Activated CD8-positive, alpha-beta memory T cell treated with anti-CD3 and anti-CD28 coated beads, Interleukin-2, amount 50 U/mL, for 1 hour (primary cell): ENCODE data around the gene MAP3K4.

Experiments used
- DNase-seq: peaks from one replicate; pipeline ENCODE4 v3.0.0-alpha.2; 2020; ENCODE audit errors: extremely low read depth

The MAP3K4 gene

DNA sequence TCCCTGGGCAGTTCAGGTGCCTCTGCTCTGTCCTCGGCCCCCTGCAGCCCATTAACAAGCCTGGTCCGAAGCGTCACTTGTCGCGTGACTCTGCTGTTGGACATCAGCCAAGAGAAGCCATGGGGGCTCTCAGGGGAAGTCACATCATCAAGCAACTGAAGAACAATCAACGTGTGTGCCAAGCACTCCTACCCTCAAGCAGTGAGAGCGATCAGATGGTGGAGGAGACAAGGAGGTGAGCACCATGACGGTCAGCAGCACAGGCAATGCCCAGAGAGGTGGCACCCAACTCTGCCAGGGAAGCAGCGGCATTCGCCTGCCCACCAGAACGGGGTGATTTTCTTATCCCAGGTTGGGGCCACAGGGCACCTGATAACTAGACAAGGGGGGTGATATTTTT is 149.6 kb downstream of the MAP3K4 start:
- DNase-seq: no peak

DNA sequence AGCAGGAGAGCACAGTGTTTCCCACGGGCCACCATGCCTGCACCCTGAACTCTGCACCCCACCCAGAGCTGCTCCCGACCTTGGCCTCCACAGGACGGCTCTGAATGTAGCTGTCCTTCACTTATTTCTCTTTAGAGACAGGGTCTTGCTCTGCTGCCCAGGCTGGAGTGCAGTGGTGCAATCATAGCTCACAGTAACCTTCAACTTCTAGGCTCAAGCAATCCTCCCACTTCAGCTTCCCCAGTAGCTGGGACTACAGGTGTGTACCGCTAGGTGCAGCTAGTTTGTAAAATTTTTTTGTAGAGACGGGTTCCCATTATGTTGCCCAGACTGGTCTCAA is 151.4 kb downstream of the MAP3K4 start:
- no peak for DNase-seq

DNA sequence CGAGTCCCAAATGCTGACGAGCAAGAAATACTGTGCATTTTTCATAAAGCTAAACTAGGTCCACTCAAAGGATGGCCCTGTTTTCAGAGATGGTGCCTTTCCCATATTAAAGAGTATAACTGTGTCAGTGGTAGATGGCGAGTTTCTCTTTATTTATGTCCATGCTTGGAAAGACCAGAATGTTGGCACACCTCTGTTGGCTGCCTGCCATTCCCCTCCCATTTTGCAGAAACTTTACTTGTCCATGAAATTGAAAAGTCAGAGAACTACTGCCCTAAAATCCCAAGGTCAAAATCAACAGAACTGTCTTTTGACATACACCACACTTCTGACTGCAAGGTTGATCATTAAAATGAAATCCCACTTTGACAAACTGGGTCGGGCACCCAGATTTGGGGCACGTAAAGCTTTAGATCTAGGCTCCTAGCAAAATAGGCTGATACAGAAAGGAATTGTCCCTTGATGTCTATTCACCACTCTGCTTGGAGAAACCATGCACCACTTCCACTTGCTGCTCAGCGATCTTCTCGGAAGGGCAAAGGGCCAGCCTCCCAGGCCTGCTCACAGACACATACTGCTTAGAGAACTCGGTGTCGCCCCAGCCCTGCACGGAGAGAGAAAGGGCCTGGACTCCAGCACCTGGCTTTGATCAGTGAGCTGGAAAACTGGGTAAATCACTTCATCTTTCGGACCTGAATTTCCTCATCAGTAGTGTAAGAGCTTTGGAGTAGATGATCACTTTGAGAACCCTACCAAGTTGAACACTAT is 152.3 kb downstream of the MAP3K4 start:
- DNase-seq: no peak

DNA sequence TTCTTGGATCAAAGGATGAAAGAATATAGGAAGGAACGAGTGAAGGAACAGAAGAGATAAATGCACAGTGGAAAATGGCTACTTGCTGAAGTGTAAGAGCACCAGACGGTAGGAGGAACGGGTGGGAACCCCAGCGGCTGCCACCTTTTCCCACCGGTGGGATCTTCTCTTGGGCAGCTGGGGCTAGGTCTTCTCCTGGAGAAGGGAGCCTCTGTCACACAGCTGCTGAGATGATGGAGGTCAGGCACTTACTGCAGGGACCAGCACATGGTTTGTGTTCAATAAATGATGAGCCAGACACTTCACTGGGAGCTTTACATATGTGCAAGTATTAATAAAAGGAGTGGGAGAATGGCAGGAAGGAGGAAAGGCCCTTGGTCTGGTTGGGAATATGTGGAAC is 158.6 kb downstream of the MAP3K4 start:
- DNase-seq: no peak

DNA sequence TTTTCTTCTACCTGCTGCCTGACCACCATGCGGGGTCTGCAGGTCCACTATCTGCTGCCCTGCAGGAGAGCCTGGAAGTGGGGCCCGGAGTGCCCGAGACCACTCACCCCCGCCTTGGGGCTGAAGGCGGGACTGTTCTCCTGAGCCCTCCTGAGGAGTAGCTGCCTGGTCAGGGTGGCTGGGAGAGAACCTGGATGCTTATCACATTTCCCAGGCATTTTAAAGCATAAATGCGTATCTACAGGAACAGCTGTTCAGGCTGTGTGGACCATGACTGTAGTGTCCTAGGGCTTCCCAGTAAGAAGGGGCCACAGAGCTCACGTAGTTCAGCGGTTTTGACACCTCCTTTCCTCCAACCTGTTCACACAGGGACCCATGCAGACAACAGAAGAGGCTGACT is 159.0 kb downstream of the MAP3K4 start:
- DNase-seq: no peak

DNA sequence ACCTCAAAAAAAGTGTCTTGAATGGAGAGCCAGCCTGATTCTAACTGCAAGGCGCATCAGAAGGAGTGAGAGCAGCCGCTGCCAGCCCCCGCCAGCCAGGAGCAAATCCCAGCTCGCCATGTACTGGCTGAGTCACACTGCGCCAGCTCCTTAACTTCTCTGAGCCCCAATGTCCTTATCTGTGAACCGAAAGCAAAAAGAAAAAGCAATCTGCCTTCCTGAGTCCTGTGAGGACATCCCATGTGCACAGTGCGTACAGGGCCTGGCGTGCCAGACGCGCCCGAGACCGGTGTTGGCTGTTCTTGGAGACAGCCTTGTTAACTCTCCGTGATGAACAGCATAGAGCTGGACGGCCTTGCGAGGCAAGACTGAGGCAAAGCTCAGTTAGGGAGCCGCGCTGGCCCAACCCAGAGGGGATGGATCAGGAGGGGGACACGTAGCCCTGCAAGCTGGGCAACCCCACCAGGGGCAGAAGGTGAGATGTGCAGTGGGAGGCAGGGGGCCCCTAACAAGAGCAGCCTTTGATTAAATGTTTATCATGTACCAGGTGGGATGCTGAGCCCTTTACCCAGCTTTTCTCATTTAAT is 159.6 kb downstream of the MAP3K4 start:
- no peak for DNase-seq

DNA sequence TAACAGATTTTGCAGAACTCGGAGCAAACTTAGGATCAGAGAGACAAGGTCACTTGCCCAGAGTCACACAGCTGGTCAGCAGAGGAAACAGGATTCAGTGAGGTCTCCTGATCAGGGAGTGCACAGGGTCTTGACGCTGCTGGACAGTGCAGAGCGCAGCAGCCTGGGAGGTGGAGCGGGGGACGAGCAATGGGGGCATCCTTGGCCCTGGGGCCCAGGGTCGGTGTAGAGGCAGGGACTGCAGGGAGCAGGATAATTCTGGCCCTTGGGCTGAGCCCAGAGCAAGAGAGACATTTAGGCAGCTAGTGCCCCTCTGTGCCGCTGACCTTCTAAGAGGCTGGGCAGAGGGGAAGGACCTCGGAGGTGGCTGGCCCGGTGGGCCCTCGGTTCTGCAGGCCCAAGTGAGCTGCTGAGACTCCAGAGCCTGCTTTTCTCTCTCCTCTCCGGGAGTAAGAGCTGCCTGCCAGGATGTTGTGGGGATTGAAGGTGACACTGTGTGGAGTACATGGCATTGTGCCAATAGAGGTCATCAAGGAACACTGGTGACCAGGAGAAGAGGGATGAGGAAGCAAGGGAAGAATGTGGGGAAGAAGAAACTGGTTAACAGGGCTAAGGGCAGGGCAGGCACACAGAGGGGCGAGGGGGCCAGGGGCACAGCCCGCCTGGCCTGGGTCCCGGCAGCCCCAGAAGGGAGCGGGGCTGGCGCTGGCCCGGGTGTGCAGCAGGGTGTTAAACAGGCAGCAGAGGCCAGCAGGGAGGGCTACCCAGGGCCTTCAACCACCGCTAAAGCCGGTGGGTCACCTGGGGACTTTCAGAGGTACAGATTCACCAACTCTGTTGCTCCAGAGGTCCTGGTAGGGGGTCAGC is 160.3 kb downstream of the MAP3K4 start:
- no peak for DNase-seq

DNA sequence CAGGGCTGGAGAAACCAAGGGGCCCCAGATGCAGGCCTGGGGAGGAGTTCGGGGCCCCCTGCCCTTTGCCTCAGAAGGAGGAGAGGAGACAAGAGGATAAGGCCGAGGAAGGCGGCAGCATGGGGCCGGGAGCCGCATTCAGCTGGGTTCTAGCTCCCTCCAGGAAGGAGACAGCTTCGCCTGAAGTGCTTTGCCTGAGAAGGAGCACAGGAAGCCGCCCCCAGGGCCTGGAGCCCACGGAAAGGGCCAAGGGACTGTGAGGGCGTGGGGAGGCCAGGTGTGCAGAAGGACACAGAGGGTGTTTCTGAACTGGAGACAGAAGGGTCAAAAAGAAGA is 160.9 kb downstream of the MAP3K4 start:
- no peak for DNase-seq

DNA sequence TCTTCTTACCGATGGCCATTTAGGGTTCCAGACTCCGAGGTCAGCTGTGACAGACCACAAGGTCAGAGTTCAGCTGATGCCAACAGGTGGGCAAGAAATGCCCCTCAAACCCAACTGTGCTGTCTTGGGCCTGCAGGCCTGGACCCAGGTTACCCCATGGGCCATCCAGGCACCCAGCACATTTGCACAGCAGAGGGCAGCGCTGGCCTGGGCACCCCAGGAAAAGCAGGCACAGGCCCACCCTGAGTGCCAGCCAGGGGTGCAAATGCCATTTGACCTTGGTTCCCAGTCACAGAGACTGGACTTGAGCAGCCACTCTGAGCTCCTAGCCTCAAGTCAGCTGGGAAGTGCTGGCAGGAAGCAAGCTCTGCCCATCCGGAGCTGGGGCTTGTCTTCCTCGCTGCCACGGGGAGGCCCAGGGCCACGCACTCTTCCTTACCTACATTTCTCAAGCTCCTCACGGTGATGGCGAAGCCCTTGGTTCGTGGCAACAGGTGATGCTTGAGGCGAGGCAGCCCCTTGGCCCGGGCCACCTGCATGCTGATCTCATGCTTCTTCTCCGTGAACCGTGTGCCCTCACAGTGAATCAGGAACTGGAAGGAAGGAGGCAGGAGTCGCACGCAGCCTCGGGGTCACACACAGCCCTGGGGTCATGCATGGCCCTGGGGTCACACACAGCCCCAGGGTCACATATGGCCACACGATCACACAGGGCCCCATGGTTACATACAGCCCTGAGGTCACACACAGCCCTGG is 161.5 kb downstream of the MAP3K4 start:
- no peak for DNase-seq

DNA sequence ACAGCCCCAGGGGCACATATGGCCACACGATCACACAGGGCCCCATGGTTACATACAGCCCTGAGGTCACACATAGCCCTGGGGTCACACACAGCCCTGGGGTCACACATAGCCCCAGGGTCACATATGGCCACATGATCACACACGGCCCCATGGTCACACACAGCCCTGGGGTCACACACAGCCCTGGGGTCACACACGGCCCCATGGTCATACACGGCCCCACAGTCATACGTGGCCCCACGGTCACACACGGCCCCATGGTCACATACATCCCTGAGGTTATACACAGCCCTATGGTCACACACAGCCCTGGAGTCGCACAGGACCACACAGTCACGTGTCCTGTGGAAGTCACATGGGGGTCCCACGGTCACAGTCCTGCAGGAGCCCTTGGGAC is 162.2 kb downstream of the MAP3K4 start:
- no peak for DNase-seq

DNA sequence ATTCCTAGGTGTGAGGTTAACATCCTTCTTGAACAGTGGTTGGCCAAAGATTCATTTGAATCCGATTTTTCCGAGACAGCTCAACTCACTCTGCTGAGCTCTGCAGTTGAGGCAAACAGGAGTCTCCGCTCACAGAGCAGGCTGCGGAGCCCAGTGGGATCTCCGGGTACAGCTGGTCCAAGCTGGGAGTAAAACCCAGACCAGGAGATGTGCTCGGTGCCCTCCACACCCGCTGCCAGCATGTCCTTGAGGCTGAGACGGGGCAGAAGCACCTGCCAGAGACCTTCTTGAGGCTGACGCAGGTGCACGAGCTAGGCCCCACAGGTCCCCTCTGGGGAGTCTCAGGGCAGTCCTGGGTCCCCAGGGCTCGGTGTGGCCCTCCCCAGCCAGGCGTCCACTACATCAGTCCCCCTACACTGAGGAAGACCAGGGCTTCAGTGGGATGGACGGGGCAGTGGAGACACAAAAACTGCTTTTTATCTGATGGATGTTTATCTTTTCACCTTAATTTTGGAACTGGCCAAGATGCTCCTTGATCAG is 163.3 kb downstream of the MAP3K4 start:
- no peak for DNase-seq

DNA sequence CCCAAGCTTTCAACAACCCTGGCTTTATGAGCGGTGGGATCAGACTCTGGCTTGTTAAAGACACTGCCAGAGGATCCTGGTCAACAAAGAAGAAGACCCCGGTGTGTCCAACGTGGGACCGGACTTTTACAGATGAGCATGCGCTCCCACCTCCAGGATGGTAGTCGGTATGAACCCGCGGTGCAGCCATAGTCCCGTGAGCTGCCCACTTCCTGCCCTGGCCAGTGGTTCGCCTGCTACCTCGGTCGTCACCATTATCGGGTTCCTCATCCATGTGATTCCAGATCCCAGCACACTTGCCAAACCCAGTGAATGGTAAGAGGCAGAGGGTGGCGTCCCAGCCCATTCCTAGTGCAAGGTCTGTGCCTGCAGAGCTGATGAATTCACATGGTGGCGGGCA is 169.6 kb downstream of the MAP3K4 start:
- DNase-seq: no peak

DNA sequence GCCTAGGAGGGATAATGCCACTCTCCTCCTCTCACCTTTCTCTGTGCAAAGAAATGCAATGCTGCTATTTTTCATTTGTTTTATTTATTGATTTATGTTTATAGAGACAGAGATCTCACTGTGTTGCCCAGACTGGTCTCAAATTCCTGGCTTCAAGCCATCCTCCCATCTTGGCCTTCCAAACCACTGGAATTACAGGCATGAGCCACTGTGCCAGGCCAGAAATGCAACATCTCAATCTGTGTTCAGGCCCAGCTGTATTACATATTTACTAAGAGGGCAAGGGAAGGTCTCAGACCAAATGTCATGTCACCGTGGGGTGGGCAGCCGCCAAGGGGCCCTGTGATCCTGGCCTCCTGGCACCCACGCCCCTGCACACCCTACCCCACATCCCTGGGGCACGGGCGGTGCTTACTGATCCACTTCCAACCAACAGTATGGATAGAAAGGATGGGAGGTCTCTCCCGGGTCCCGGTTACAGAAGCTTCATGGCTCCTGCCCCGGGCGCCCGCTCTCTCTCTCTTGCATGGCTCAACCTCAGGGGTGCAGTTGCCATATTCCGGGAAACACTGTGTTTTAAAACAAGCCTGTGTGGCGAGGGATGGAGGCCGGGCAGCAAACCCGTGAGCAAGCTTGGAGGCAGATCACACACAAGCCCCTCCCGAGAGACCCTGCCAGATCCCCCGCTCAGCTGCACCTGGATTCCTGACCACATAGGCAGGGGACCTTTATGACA is 170.5 kb downstream of the MAP3K4 start:
- DNase-seq: no peak

DNA sequence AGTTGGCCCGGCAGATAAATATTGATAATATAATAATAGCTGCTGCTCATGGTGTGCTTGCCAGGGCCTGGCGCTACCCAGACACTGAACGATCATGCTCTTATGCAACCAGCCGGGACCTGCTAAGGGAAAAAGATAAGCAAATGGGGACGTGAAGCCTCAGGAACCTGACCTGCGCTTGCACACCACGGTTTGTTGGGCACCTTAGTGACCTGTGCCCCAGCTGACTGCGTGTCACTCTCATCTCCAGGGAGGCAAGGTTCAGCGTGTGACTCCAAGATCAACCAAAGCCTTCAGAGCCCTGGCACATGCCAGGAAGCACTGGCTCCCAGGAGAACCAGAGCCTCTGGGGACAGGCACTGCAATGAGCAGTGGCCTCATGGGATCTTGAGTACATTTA is 171.2 kb downstream of the MAP3K4 start:
- no peak for DNase-seq

DNA sequence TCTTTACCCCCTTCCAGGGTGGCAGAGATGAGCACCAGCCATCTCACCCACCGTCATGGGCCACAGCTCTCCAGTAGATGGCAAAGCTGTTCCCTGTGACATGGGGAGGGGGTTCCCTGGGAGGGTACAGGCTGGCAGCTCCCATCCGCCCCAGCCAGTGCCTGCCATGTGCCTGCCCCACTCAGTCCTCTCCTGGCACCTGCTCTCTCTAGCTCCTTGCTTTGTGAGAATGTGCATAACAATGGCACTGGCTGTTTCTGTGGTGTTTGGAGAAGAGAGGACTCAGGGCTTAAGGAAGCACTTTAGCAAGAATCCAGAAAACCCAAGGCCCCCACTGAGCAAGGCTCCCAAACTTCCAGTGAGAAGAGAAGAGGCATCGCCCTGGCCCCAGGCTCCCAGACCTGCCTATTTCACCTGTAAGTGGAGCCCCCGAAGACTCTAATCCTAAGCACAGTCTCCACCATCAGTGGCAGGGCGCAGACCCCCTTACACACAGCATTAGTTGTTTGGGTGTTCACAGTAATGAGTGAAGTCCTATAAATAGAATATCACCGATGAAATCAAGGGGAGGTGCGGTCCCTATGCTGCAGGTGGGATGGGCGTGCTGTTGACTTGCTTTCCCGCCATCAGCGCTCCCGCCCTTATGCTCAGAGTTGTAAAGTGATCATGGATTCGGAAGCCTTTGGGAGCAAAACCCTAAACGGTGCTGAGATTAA is 172.1 kb downstream of the MAP3K4 start:
- no peak for DNase-seq

DNA sequence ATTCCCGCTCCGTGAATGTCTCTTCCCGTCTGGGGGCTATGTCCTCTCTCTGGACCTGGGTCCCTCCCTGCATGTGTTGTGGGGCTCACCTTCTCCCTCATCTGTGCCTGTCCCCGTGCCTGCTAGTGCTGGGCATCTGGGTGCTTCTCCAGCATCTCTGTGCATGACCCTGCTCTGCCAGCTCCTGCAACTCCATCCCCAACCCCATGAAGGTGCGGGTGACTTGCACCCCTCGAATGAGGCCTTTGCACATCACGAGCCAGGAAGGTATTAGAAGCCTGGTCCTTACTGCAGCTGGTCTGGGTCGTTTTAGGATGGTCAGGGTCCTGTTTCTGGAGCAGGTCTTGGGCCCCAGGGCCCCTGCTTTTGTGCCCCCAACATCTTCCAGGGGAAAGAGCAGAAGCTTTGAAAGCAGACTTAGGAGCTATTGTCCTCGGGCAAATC is 172.6 kb downstream of the MAP3K4 start:
- no peak for DNase-seq

DNA sequence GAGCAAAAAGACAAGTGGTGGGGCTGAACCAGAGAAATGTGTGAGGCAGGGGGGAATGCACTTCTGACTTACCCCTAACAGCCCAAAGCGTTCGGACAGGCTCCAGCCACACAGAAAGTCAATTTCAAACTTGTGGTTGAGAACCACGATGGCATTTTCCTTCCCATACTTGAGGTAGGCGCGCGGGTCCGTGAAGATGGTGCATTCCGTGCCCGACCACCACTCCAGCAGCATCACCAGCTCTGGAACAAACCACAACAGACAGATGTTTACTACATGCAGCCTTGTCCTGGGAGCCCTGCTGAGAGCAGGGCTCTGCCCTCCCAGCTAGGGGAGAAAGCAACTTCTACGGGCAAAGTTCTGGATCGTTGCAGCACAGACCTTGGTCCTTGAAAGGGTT is 174.6 kb downstream of the MAP3K4 start:
- no peak for DNase-seq

DNA sequence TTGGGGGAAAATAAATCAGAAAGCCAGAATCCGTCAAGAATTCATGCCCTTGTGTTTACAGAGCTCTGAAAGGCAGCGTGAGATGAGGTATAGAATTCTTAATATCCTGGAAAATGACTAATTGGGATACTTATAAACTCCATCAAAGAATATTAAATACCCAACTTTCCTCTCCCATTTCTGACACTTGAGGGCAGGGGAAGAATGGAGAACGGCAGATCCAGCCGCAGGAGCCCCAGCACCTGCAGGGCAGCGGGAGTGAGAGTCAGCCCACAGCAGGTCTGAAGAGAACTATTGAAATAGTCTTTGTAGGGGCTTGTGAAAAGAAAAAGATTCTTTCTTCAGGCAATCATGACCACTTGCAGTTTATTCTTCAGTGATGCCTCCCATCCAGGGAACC is 175.1 kb downstream of the MAP3K4 start:
- DNase-seq: no peak
